SW480 (cell line): Measurements from ENCODE around the gene SRGN.

Experiments used
- DNase-seq: peaks from one replicate; pipeline ENCODE4 v3.0.0-alpha.2; 2016; ENCODE audit warnings: low spot score

Gene SRGN

GRCh38 chr10:69090685-69091084, 2.8 kb downstream of the SRGN start:
- DNase-seq = no peak

GRCh38 chr10:69091143-69091651, 3.3 kb downstream of the SRGN start:
- DNase-seq = no peak

GRCh38 chr10:69092959-69093850, 5.3 kb downstream of the SRGN start:
- DNase-seq = peak; percentile 73

GRCh38 chr10:69093933-69094332, 6.0 kb downstream of the SRGN start:
- peak; percentile 16 for DNase-seq

- DNase-seq = no peak
These were observed 8.1 kb downstream of the SRGN start for GRCh38 chr10:69096045-69096444.

GRCh38 chr10:69097729-69098128, 9.8 kb downstream of the SRGN start:
- no peak for DNase-seq

GRCh38 chr10:69100136-69100872, 12.4 kb downstream of the SRGN start:
- DNase-seq = no peak

- DNase-seq = peak; percentile 28
These were observed 13.7 kb downstream of the SRGN start for GRCh38 chr10:69101451-69102095.

GRCh38 chr10:69102440-69102839, 14.5 kb downstream of the SRGN start:
- DNase-seq = no peak

GRCh38 chr10:69103784-69104183, 15.9 kb downstream of the SRGN start:
- DNase-seq = no peak

GRCh38 chr10:69104994-69105790, 17.3 kb downstream of the SRGN start:
- no peak for DNase-seq

GRCh38 chr10:69107176-69107490, 19.2 kb downstream of the SRGN start:
- no peak for DNase-seq

GRCh38 chr10:69107699-69108098, 19.8 kb downstream of the SRGN start:
- DNase-seq = no peak

- no peak for DNase-seq
These were observed 32.0 kb downstream of the SRGN start for GRCh38 chr10:69119896-69120295.

- DNase-seq = peak; percentile 61
These were observed 35.4 kb downstream of the SRGN start for GRCh38 chr10:69123306-69123746.

- DNase-seq = peak; percentile 96
These were observed 36.1 kb downstream of the SRGN start, which contains the start of gene VPS26A for GRCh38 chr10:69123747-69124562. VPS26A (plus strand) TSS chr10:69124178; CDS start chr10:69124278, 100 bp downstream.

- DNase-seq = peak; percentile 79
These were observed 36.8 kb downstream of the SRGN start for GRCh38 chr10:69124563-69125268.

- no peak for DNase-seq
These were observed 37.7 kb downstream of the SRGN start for GRCh38 chr10:69125554-69125953.

GRCh38 chr10:69130251-69130650, 42.3 kb downstream of the SRGN start:
- DNase-seq = no peak

- DNase-seq = no peak
These were observed 52.1 kb downstream of the SRGN start for GRCh38 chr10:69139961-69140360.
